OCI-LY7 (cell line): Measurements from ENCODE around the gene CDC20.

Experiments used
- EZH2phosphoT487 ChIP-seq: fragments of 200-600 bp; sonication (generic); IDR thresholded peaks from 2 replicates; pipeline ENCODE4 v1.6.1; 2018; ENCODE audit warnings: low read depth, borderline replicate concordance, mild to moderate bottlenecking, mixed run types, antibody characterized with exemption, low read length, moderate library complexity, mixed read lengths
- TF ChIP-seq, protein P1 (sequence below): fragments of 200-600 bp; sonication (generic); conservative IDR thresholded peaks from 2 replicates; pipeline ENCODE4 v1.5.1; 2014; ENCODE audit warnings: mild to moderate bottlenecking, antibody characterized with exemption, low read length, moderate library complexity, mixed read lengths

DNA sequence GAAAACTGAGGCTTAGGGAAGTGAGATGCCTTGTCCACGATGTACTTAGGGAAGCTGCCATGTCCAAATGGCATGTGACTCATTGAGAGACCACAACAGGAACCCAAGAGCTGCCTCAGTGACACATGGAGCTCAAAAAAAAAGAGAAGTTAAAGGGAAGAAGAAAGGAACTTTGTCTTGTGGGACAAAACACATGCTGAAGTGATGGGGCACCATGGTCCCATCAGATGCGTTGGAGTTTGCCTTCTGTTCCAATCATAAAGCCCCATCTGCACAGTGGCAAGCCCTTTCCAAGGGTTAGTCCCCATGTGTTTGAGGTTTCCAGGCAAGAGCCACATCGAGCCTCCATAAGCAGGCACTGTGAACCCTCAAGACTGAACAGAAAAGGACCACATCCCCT, 22.8 kb downstream of the CDC20 start:
- TF ChIP-seq, protein P1, sequence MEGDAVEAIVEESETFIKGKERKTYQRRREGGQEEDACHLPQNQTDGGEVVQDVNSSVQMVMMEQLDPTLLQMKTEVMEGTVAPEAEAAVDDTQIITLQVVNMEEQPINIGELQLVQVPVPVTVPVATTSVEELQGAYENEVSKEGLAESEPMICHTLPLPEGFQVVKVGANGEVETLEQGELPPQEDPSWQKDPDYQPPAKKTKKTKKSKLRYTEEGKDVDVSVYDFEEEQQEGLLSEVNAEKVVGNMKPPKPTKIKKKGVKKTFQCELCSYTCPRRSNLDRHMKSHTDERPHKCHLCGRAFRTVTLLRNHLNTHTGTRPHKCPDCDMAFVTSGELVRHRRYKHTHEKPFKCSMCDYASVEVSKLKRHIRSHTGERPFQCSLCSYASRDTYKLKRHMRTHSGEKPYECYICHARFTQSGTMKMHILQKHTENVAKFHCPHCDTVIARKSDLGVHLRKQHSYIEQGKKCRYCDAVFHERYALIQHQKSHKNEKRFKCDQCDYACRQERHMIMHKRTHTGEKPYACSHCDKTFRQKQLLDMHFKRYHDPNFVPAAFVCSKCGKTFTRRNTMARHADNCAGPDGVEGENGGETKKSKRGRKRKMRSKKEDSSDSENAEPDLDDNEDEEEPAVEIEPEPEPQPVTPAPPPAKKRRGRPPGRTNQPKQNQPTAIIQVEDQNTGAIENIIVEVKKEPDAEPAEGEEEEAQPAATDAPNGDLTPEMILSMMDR = no peak
- TF ChIP-seq EZH2phosphoT487 = no peak
